Astrocyte of the cerebellum (primary cell): Measurements from ENCODE around the gene PITX2.

ENCODE experiments used
- DNase-seq: peaks from one replicate; pipeline ENCODE4 v3.0.0-alpha.2; 2011; ENCODE audit warnings: low read depth
- H3K4me3 ChIP-seq: 2 replicates; pipeline ENCODE4 v1.5.1; 2011; ENCODE audit warnings: mild to moderate bottlenecking, low read depth, low read length, moderate library complexity
- CTCF ChIP-seq: IDR thresholded peaks from 2 replicates; pipeline ENCODE4 v1.5.1; 2012; ENCODE audit warnings: low read length, low read depth, moderate library complexity, mild to moderate bottlenecking; ENCODE audit errors: missing control alignments
- in situ Hi-C: cut with HindIII; loops from 2 replicates; pipeline ENCODE4 v1.10.0; 2017; ENCODE audit warnings: low sequenced_read_pairs

PITX2 gene

GRCh38 chr4:110622841-110623717 is at the start of gene PITX2:
Gene PITX2, minus strand, starts transcription at chr4:110623077. Its CDS starts 617 bp downstream, at chr4:110622460.
- TF ChIP-seq CTCF, result no peak
- DNase-seq, result peak; percentile 50
- in situ Hi-C loops, result no loop called here
- peak within 1 kb of the TSS; percentile 28 for H3K4me3 ChIP-seq

GRCh38 chr4:110671679-110672078 is 48.8 kb upstream of the PITX2 start:
- DNase-seq, result no peak
- no peak overlapping the region for H3K4me3 ChIP-seq
- TF ChIP-seq CTCF, result no peak
- in situ Hi-C loops, result no loop called here

- in situ Hi-C loops, result no loop called here
- no peak overlapping the region for H3K4me3 ChIP-seq
- no peak for DNase-seq
- no peak for TF ChIP-seq CTCF
Measured at GRCh38 chr4:110669663-110670062, 46.8 kb upstream of the PITX2 start.

- in situ Hi-C loops, result no loop called here
- DNase-seq, result no peak
- no peak overlapping the region for H3K4me3 ChIP-seq
- no peak for TF ChIP-seq CTCF
Measured at GRCh38 chr4:110668463-110669235, 45.8 kb upstream of the PITX2 start.

GRCh38 chr4:110667670-110668069 is 44.8 kb upstream of the PITX2 start:
- no peak for DNase-seq
- no peak for TF ChIP-seq CTCF
- in situ Hi-C loops, result no loop called here
- H3K4me3 ChIP-seq, result no peak overlapping the region

GRCh38 chr4:110666030-110666429 is 43.2 kb upstream of the PITX2 start:
- H3K4me3 ChIP-seq, result no peak overlapping the region
- no peak for DNase-seq
- in situ Hi-C loops, result no loop called here
- TF ChIP-seq CTCF, result no peak
